GM12864 (cell line): ENCODE measurements around the gene CSRNP2.
"Not testable (repeated sequence)": the region's sequence is repeated elsewhere in the genome, so short reads cannot be mapped to it uniquely, and the experiment has no call there.

ENCODE experiments used
- DNase-seq: peaks from one replicate; pipeline ENCODE4 v3.0.0-alpha.2; 2011; ENCODE audit warnings: low read depth
- H3K4me3 ChIP-seq: 2 replicates; pipeline ENCODE4 v1.5.1; 2011; ENCODE audit warnings: mild to moderate bottlenecking, low read depth, low read length, control low read depth
- TF ChIP-seq, protein P1 (sequence below): IDR thresholded peaks from 2 replicates; pipeline ENCODE4 v1.5.1; 2011; ENCODE audit warnings: low read depth, mild to moderate bottlenecking, moderate library complexity, low read length, control low read depth, inconsistent platforms; ENCODE audit errors: missing control alignments

Gene CSRNP2

DNA sequence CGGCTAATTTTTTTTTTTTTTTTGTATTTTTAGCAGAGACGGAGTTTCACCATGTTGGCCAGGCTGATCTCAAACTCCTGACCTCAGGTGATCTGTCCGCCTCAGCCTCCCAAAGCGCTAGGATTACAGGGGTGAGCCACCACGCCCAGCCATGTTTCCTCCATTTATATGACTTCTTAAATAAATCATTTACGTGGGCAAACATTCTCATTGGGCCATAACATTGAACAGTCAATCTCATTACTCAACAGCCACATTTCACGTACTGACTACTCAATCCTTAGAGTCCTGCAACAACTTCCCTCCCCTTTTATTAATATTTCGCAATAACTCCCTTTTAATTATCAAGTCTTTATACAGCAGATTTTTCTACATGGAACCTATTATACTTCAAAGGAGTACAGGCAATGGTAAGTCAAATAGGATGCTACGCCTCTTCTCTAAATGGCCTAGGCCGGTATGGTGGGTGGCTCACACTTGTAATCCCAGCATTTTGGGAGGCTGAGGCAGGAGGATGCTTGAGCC, 7.4 kb upstream of the CSRNP2 start:
- DNase-seq = no peak
- TF ChIP-seq, protein P1, sequence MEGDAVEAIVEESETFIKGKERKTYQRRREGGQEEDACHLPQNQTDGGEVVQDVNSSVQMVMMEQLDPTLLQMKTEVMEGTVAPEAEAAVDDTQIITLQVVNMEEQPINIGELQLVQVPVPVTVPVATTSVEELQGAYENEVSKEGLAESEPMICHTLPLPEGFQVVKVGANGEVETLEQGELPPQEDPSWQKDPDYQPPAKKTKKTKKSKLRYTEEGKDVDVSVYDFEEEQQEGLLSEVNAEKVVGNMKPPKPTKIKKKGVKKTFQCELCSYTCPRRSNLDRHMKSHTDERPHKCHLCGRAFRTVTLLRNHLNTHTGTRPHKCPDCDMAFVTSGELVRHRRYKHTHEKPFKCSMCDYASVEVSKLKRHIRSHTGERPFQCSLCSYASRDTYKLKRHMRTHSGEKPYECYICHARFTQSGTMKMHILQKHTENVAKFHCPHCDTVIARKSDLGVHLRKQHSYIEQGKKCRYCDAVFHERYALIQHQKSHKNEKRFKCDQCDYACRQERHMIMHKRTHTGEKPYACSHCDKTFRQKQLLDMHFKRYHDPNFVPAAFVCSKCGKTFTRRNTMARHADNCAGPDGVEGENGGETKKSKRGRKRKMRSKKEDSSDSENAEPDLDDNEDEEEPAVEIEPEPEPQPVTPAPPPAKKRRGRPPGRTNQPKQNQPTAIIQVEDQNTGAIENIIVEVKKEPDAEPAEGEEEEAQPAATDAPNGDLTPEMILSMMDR = no peak
- H3K4me3 ChIP-seq = no peak overlapping the region

DNA sequence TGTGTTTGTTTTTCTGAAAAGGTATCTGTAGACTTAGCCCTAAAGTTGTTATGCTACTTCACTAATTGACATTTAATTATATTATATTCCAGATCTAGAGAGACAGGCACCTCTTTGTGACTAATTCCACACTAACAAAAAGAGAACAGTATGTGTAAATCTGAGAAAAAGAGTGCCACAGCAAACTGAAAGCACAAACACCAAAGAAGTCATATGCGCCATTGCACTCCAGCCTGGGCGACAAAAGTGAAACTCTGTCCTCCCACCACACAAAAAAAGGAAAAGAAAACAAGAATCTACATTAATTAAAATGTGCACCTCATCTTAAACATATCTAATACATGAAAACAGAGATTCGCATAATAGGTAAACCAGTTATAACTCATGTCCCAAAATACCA, 4.4 kb upstream of the CSRNP2 start:
- TF ChIP-seq, protein P1 = no peak
- DNase-seq = peak; percentile 24
- no peak overlapping the region for H3K4me3 ChIP-seq

DNA sequence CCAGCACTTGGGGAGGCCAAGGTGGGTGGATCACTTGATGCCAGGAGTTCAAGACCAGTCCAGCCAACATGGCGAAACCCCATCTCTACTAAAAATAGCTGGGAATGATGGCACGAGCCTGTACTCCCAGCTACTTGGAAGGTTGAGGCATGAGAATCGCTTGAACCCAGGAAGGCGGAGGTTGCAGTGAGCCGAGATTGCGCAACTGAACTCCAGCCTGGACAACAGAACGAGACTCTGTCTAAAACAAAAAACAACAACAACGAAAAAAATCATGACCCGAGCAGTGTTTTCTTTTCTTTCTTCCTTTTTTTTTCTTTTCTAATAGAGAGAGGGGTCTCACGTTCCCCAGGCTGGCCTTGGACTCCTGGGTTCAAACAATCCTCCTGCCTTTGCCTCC, 3.5 kb upstream of the CSRNP2 start:
- no peak overlapping the region for H3K4me3 ChIP-seq
- DNase-seq = no peak
- TF ChIP-seq, protein P1 = no peak

DNA sequence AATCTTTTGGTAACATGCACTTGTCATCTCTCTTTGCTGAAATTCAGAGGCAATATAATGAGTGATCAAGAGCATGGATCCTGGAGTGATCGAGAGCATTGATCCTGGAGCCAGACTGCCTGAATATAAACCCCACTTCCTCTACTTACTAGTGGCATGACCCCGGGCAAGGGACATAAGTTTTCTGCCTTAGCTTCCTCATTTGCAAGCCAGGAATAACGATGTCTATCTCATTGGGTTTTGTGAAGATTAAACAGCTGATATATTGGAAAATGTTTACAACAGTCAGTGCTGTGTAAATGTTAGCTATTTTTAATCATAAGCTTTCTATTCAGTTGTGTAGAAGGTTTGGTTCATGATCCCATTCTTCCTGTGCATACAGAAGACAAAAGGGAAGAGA, 2.4 kb upstream of the CSRNP2 start:
- no peak for DNase-seq
- H3K4me3 ChIP-seq = no peak overlapping the region
- TF ChIP-seq, protein P1 = no peak

DNA sequence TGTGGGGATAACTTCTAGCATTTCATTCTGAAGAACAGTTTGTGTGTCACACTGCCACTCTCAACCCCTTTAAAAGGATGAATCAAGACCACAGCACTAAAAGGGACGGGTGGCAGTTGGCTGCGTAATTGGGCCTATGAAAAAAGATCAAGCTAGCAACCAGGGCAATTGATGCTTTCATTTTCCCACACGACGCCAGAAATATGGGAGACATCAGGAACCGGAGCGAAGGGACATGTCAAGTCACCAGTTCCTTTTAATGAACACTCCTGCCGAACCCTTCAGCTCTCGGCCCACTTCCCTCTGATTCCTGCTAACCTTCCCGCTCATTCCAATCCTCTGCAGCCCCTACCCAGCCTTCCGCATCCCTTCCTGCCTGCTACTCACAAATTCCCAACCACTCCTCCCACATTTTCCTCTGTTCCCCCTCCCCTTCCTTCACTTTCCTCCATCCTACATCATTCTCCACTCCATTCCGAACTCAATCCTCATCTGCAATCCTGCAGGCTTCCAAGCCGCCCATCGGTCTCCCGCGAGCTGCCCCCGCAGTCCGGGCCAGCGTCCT, 753 bp downstream of the CSRNP2 start:
- H3K4me3 ChIP-seq = peak overlapping the region; percentile 61
- DNase-seq = no peak
- TF ChIP-seq, protein P1 = no peak

DNA sequence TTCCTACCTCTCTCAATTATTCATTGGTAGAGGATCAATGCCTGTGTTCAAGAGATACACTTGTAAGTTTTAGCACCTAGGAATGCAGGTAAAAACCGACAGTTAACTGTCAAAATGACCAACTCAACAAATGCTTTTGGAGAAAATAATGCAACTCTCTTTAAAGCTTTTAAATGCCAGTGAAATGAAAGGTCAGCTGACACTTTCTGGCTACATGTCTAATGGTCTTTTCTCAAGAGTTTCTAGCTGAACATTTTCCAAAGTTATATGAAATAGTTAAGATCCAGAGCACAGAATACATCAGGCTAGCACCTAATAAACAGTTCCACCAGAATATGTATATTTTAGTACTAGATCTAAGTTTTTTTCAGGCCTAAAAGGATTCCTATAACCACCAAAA, 2.0 kb downstream of the CSRNP2 start:
- TF ChIP-seq, protein P1 = no peak
- no peak for DNase-seq
- no peak overlapping the region for H3K4me3 ChIP-seq

DNA sequence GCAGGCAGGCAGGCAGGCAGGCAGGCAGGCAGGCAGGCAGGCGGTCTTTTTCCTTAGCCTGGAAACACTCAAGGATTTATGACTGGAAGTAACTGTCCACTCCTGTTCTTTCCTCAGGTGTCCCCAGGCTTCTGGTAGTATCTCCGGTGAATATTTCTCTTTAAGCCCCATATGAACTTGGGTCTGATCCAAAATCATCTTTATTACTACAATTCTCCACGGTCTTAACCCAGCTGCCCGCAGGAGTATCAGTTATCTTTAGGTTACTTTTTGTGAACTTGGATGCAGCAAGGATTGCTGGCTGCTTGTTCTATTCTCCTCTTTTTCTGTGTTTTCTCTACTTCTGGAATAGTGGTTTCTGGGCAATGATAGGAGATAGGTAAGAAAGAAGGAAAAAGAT, 3.3 kb downstream of the CSRNP2 start:
- DNase-seq = no peak
- H3K4me3 ChIP-seq = no peak overlapping the region
- TF ChIP-seq, protein P1 = no peak

DNA sequence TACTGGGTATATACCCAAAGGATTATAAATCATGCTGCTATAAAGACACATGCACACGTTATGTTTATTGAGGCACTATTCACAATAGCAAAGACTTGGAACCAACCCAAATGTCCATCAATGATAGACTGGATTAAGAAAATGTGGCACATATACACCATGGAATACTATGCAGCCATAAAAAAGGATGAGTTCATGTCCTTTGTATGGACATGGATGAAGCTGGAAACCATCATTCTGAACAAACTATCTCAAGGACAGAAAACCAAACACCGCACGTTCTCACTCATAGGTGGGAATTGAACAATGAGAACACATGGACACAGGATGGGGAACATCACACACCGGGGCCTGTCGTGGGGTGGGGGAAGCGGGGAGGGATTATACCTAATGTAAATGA, 4.5 kb downstream of the CSRNP2 start:
- H3K4me3 ChIP-seq, DNase-seq: not testable (repeated sequence)

DNA sequence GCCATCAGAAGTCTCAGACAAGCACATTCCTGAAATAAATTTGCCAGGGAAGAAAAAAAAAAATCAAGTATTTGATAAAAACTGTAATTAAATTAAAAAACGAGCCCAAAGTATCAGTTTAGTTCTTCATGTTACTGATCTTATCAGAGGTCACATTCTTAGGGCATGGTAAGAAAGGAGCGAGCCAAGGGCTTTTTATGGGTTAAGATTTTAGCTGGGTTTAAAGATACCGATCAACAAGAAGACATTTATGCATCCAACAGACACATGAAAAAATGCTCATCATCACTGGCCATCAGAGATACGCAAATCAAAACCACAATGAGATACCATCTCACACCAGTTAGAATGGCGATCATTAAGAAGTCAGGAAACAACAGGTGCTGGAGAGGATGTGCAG, 5.0 kb downstream of the CSRNP2 start:
- not testable (repeated sequence) for H3K4me3 ChIP-seq, DNase-seq
